Keratinocyte (primary cell): ENCODE results near the gene GNG2. TPM values are rescaled to one million over a fixed set of nuclear protein-coding genes. Genes with fewer than 3 reads are reported as not detected.

Experiments
- DNase-seq: peaks from one replicate; pipeline ENCODE4 v3.0.0-alpha.2; 2011; ENCODE audit warnings: low read depth, missing footprints, low spot score
- FAIRE-seq: peaks from 2 replicates; lab custom pipeline; 2011; peaks lifted over from hg19 to GRCh38; lab: Jason Lieb, UNC
- H2AFZ ChIP-seq: 2 replicates; pipeline ENCODE4 v1.6.0; 2012; ENCODE audit warnings: low read length, control low read depth, inconsistent platforms; ENCODE audit not compliant: control insufficient read depth
- H3K27ac ChIP-seq: 2 replicates; pipeline ENCODE4 v1.5.1; 2011; ENCODE audit warnings: low read length; ENCODE audit not compliant: control insufficient read depth, insufficient read depth
- H3K27me3 ChIP-seq: 3 replicates; pipeline ENCODE4 v1.6.0; 2011; ENCODE audit warnings: low read length; ENCODE audit not compliant: control insufficient read depth, insufficient read depth; ENCODE audit errors: extremely low read depth
- H3K36me3 ChIP-seq, 2 experiments: 2 replicates in 1 of 2; 3 replicates in 1 of 2; pipeline ENCODE4 v1.5.1; 2011; ENCODE audit warnings: low read length in 2 of 2, mild to moderate bottlenecking in 1 of 2; ENCODE audit not compliant: control insufficient read depth in 2 of 2, insufficient read depth in 2 of 2; ENCODE audit errors: extremely low read depth in 1 of 2
- H3K4me1 ChIP-seq: 3 replicates; pipeline ENCODE4 v1.5.1; 2011; ENCODE audit warnings: low read length; ENCODE audit not compliant: control insufficient read depth, insufficient read depth; ENCODE audit errors: extremely low read depth
- H3K4me2 ChIP-seq: 3 replicates; pipeline ENCODE4 v1.6.0; 2011; ENCODE audit warnings: low read depth, low read length; ENCODE audit not compliant: control insufficient read depth, insufficient read depth; ENCODE audit errors: extremely low read depth
- H3K4me3 ChIP-seq, 3 experiments: fragments of 200-600 bp in 1 of 3; sonication (generic) in 1 of 3; 2 replicates in 2 of 3; 3 replicates in 1 of 3; pipeline ENCODE4 v1.5.1; 2011 to 2016; ENCODE audit warnings: low read length in 3 of 3, mild to moderate bottlenecking in 3 of 3, control low read depth in 2 of 3, inconsistent platforms in 1 of 3, low read depth in 1 of 3, mixed read lengths in 1 of 3, mixed run types in 1 of 3, moderate library complexity in 1 of 3; ENCODE audit not compliant: control insufficient read depth in 2 of 3, insufficient read depth in 2 of 3; ENCODE audit errors: extremely low read depth in 1 of 3
- H3K79me2 ChIP-seq: 2 replicates; pipeline ENCODE4 v1.6.0; 2012; ENCODE audit warnings: low read length; ENCODE audit not compliant: control insufficient read depth, insufficient read depth
- H3K9ac ChIP-seq: 3 replicates; pipeline ENCODE4 v1.6.0; 2011; ENCODE audit warnings: low read length; ENCODE audit not compliant: control insufficient read depth, insufficient read depth; ENCODE audit errors: extremely low read depth
- H3K9me1 ChIP-seq: 3 replicates; pipeline ENCODE4 v1.6.0; 2011; ENCODE audit warnings: low read length; ENCODE audit not compliant: control insufficient read depth, insufficient read depth; ENCODE audit errors: extremely low read depth
- H3K9me3 ChIP-seq: 2 replicates; pipeline ENCODE4 v1.5.1; 2012; ENCODE audit warnings: low read depth, low read length; ENCODE audit not compliant: control insufficient read depth
- H4K20me1 ChIP-seq: 3 replicates; pipeline ENCODE4 v1.6.0; 2011; ENCODE audit warnings: low read length; ENCODE audit not compliant: control insufficient read depth, insufficient read depth; ENCODE audit errors: extremely low read depth
- EZH2 ChIP-seq: IDR thresholded peaks from one replicate; pipeline ENCODE4 v1.6.1; 2012; ENCODE audit warnings: inconsistent platforms, mild to moderate bottlenecking, low read length, moderate library complexity
- dilution Hi-C: fragments of 300-500 bp; cut with MboI; formaldehyde crosslinking; loops from one replicate; pipeline ENCODE4 v1.7.0; 2020; ENCODE audit warnings: low sequenced_read_pairs; ENCODE audit not compliant: extremely low pct_ligation_motif_present
- polyA plus RNA-seq, 5 experiments: library from polyadenylated mRNA; depleted of rRNA in 3 of 5; stranded (reverse) in 3 of 5; stranded (forward) in 1 of 5; unstranded in 1 of 5; fragments of >200 nt; gene quantifications; 1 replicate in 1 of 5; 2 replicates in 3 of 5; 3 replicates in 1 of 5; pipeline versions ENCODE4 v1.2.1 to v1.2.3, GENCODE V29; 2011 to 2012; ENCODE audit warnings: missing spikeins in 2 of 5, low read depth in 1 of 5, low replicate concordance in 1 of 5
- TF ChIP-seq, protein P1 (sequence below), 3 experiments: IDR thresholded peaks in 1 of 3; conservative IDR thresholded peaks in 1 of 3; optimal IDR thresholded peaks in 1 of 3; 2 replicates in 2 of 3; 3 replicates in 1 of 3; pipeline versions ENCODE3 to v1.5.1; 2011; ENCODE audit warnings: low read length in 3 of 3, mild to moderate bottlenecking in 3 of 3, moderate library complexity in 2 of 3, control low read depth in 1 of 3, inconsistent platforms in 1 of 3; ENCODE audit not compliant: insufficient read depth in 2 of 3; ENCODE audit errors: extremely low read depth in 1 of 3

Gene GNG2
- polyA plus RNA-seq, 1 donor (not counting 4 experiments of a cell fraction or from before 2014, with no cell fraction given) = 0.28 TPM

- Histone ChIP-seq H4K20me1 (no peaks in the 10 kb centered on the region), H3K4me3 (no peak overlapping the region), H3K4me2 (no peak overlapping the region), H2AFZ (no peak overlapping the region), H3K27me3 (no peaks in the 10 kb centered on the region), H3K79me2 (no peaks in the 10 kb centered on the region), H3K9me1 (no peaks in the 10 kb centered on the region), H3K9ac (no peak overlapping the region), H3K4me1 (no peaks in the 10 kb centered on the region), H3K9me3 (no peaks in the 10 kb centered on the region), H3K27ac (no peak overlapping the region), H3K36me3 (peaks cover 2 to 9% of the 10 kb centered on the region in 2 experiments)
- FAIRE-seq (no peak), DNase-seq (no peak)
- TF ChIP-seq, protein P1, sequence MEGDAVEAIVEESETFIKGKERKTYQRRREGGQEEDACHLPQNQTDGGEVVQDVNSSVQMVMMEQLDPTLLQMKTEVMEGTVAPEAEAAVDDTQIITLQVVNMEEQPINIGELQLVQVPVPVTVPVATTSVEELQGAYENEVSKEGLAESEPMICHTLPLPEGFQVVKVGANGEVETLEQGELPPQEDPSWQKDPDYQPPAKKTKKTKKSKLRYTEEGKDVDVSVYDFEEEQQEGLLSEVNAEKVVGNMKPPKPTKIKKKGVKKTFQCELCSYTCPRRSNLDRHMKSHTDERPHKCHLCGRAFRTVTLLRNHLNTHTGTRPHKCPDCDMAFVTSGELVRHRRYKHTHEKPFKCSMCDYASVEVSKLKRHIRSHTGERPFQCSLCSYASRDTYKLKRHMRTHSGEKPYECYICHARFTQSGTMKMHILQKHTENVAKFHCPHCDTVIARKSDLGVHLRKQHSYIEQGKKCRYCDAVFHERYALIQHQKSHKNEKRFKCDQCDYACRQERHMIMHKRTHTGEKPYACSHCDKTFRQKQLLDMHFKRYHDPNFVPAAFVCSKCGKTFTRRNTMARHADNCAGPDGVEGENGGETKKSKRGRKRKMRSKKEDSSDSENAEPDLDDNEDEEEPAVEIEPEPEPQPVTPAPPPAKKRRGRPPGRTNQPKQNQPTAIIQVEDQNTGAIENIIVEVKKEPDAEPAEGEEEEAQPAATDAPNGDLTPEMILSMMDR (optimal IDR thresholded peaks at IDR 0.05 in 1 of 3, IDR thresholded peaks at IDR 0.05 in 1 of 3, conservative IDR thresholded peaks at IDR 0.05 in 1 of 3; ENCODE audit: extremely low read depth in 1 of 3, insufficient read depth in 2 of 3, low read length in 3 of 3) = no peak
- TF ChIP-seq EZH2 = no peak
- dilution Hi-C loops = no loop called here
Measured at GRCh38 chr14:52014601-52015267, 154.3 kb downstream of the GNG2 start.

DNA sequence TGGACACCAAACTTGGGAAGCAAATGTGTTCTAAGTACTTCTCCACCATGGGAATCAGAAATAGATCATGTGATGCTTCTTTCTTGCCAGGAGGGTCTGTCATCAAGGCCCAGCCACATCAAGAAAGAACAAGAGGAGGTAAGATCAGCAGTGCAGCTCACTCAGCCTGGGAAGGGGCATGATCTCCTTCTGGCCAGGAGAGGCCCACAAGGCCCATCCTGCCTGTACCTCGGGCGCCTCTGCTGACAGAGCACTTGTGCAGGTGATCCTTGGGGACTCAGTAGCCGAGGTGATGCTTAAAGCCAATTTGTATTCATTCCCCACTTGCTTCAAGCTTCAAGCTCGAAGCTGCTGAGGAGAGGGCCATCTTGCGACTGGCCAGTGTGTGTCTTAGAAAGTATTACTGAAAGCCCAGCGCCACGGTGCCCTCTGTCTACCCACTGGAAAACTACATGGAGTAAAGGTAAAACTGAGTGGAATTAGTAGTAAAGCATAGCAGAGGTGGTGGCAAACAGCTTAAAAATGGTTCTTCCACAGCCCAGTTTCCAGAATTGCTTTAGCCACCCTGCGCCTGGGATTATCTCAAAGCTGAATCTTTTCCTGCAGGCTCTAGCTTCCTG lies 155.1 kb downstream of the GNG2 start:
- Histone ChIP-seq H3K9me3 (no peaks in the 10 kb centered on the region), H3K9me1 (no peaks in the 10 kb centered on the region), H2AFZ (no peak overlapping the region), H3K27ac (no peak overlapping the region), H3K36me3 (peaks cover 2 to 7% of the 10 kb centered on the region in 2 experiments), H3K27me3 (no peaks in the 10 kb centered on the region), H4K20me1 (no peaks in the 10 kb centered on the region), H3K4me3 (no peak overlapping the region), H3K4me1 (no peaks in the 10 kb centered on the region), H3K9ac (no peak overlapping the region), H3K4me2 (no peak overlapping the region), H3K79me2 (no peaks in the 10 kb centered on the region)
- TF ChIP-seq, protein P1 (optimal IDR thresholded peaks at IDR 0.05 in 1 of 3, IDR thresholded peaks at IDR 0.05 in 1 of 3, conservative IDR thresholded peaks at IDR 0.05 in 1 of 3; ENCODE audit: extremely low read depth in 1 of 3, insufficient read depth in 2 of 3, low read length in 3 of 3) = peak; percentile 42 to 55 (median 45)
- TF ChIP-seq EZH2 = no peak
- dilution Hi-C loops = no loop called here
- DNase-seq = no peak
- no peak for FAIRE-seq
